Activated CD4-positive, CD25-positive, alpha-beta regulatory T cell treated with anti-CD3 and anti-CD28 coated beads, Interleukin-2, amount 50 U/mL, for 16 hours (primary cell): ENCODE results near the gene CTAG1B.
"Not testable (repeated sequence)": the region's sequence is repeated elsewhere in the genome, so short reads cannot be mapped to it uniquely, and the experiment has no call there.

Experiments used
- DNase-seq: peaks from one replicate; pipeline ENCODE4 v3.0.0-alpha.2; 2020; ENCODE audit warnings: low read depth, low spot score

Gene CTAG1B

GRCh38 chrX:154628960-154629359 lies 9.9 kb upstream of the CTAG1B start:
- DNase-seq: not testable (repeated sequence)

DNA sequence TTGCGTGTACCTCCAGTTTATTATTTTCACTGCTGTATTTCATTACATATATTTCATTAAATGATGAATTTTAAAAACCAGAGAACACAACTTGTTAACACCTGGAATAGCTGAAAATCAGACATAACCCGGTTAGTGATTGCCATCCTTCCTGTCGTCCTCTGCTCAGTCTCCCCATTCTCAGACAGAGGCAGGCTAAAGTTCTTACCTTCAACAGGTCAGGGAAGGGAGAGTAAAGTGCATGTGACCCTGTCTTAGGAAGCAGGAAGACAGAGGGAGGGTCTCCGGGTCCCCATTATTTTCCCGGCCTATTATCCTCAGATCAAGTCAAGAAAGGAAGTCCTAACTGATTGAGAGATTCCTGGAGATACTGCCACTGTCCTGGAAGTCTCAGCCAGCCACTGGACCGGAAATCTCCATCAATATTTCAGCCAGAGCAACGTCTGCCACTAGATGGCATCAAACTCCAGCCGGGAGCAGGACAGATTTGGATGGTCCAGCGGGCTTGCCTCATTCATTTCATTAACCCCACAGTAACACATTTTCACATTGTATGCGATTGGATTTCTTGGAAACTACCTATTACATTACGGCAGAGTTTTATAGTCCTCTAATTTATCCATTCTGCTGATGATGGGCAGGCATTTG lies 1.8 kb upstream of the CTAG1B start:
- DNase-seq: not testable (repeated sequence)

- DNase-seq: not testable (repeated sequence)
These were observed 5.5 kb downstream of the CTAG1B start for GRCh38 chrX:154613586-154613985.

DNA sequence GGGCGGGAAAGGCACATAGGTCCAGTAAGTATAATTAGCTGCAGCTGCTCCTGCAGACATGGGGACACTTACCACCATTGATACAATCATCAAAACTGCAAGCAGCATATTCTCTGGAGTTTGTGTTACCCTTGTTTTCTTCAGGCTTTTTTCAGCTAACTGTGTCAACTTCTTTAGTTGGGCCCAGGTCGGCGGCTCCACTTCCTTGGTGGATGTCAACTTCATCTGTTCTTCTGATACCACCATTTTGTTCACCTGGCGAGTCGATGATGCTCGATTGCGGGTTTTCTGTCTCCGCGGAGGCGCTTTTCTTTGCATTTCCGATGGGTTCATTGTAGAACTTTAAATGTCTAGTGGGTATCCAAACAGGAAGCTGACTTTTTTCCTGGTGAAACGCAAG lies 7.9 kb downstream of the CTAG1B start:
- DNase-seq: not testable (repeated sequence)

DNA sequence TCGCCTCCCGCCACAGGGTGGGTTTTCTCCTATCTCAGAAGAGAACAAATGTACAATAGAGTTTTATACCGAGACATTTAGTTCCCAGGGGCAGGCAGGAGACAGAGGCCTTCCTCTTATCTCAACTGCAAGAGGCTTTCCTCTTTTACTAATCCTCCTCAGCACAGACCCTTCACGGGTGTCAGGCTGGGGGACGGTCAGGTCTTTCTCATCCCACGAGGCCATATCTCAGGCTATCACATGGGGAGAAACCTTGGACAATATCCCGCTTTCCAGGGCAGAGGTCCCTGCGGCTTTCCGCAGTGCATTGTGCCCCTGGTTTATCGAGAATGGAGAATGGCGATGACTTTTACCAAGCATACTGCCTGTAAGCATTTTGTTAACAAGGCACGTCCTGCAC lies 10.3 kb downstream of the CTAG1B start:
- DNase-seq: not testable (repeated sequence)

DNA sequence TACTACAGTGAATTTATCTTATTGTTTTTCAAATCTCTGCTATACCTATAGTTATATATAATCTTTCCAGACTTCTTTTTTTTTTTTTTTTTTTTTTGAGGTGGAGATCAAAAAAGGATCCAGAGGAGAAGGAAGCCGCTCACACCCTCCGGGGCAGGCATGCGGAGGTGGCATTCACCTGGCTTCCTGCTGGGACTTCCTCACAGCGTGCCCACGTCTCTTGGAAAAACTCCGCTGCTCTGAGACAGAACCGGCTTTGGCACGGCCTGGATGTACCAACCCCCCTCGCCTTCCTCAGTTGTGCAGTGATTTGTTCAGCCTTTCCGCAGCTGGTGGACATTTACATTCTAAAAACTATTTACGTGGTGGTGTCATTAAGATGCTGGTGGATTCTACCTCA lies 11.1 kb downstream of the CTAG1B start:
- not testable (repeated sequence) for DNase-seq

DNA sequence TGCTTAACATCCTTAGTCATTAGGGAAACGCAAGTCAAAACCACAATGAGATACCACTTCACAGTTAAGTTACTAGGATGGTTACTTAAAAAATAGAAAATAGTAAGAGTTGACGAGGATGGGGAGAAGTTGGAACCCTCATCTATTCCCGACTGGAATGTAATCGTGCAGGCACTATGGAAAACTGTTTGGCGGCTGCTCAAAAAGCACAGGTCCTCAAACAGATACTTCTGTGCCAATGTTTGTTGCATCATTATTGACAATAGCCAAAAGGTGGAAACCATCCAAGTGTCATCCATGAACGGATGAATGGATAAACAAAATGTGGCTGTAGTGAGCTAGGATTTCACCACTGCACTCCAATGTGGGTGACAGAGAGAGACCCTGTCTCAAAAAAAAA lies 11.7 kb downstream of the CTAG1B start:
- no peak for DNase-seq

- DNase-seq: no peak
These were observed 13.5 kb downstream of the CTAG1B start for GRCh38 chrX:154605566-154605965.

DNA sequence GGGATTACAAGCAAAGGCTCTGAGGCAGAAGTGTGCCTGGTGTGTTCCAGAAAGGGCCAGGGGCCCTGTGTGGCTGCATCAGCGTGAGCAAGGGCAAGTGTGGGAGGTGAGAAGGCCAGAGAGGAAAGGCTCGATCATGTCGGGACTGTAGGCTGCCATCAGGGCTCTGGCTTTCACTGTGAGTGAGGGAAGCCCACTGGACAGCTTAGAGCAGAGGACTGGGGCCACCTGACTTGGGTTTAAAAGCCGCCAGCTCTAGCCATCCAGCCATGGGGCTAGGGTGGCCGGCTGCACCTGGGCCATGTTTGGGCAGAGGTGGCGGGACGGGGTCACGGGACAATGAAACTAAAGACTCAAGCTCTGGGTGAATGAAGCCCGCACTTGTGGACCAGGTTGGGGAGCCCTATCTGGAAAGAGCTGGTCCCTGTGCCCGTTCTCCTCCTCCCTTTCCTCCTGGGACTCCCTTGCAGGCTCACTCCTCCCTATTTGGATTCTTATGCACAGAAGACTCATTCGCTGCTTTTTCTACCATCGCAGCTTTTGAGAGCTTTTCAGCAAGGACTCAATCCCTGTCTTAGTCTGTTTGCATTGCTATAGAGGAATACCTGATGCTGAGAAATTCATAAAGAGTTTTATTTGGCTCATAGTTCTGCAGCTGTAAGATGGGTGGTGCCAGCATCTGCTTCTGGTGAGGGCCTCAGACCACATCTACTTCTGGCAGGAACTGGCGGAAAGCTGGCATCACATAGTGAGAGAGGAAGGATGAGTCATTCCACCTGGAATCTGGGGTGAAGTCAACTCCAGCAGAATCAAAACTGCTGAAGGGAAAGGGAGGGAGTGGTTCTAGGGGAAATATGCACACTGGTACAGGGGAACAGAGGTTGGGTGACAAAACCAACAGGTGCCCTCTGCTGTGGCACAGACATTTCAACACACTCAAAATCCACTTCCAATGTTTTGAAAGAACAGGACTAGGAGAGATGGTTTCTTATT lies 15.3 kb downstream of the CTAG1B start:
- DNase-seq: no peak

GRCh38 chrX:154602766-154603437 lies 16.2 kb downstream of the CTAG1B start:
- DNase-seq: no peak

DNA sequence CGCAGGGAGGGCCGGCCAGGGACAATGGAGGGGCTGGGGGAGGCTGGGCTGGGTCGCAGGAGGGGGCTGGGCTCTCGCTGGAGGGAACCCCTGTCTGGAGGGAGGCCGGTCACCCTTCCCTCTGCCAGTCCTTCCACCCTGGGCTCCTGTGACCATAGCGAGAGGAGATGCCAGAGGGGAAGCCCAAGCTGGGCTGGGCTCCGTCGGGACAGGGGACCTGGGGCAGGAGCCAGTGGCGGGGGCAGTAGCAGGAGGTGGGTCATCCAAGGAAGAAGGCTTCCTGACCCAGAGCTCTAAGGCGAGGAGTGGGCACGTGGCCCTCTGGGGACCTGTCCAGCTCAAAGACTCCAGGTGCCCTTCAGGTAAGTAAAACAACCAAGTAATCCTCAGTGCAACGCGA lies 16.9 kb downstream of the CTAG1B start:
- no peak for DNase-seq

DNA sequence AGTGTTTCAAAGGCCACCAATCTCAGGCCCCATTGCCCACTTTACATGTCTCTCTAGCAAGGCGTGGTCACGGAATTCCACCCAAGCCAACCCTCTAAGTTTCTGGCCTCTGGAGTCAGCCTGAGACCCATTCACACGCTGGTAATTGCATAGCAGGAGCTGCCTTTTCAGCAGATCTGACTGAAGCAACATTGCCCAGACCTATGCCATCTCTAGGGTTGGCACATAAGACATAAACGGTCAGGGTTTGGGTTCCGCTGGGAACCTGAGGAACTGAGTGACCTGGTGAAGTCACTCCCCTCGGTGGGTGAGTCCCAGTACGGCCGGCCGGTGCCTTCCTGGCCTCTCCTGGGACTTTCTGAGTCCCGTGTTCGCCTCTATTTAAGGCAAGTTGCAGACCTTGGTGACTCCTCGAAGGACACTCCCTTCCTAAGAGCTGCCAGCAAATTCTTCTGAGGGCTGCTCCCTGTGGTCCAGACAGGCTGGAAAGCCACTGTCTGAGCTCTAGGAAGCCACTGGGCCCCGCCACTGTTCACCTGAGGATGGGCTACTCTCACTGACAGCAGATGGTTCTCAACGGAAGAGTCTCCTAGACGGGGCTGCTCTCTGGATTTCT lies 18.2 kb downstream of the CTAG1B start:
- DNase-seq: no peak

GRCh38 chrX:154599531-154599930 lies 19.6 kb downstream of the CTAG1B start:
- no peak for DNase-seq

DNA sequence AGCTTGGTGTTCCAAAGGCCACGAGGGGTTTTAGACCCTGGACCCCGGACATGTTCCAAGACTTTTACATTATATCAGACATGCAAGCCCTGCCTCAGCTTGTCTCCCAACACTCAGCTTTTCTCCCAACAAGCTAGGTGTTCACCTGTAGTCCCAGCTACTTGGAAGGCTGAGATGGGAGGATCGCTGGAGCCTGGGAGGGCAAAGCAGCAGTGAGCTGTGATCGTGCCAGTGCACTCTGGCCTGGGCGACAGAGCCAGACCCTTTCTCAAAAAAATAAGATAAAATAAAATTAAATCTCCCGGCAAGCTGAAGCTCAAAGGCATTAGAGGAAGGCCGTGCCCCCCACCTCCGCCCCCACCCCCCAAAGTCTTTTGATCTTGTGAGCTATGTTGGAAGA lies 20.4 kb downstream of the CTAG1B start:
- no peak for DNase-seq

DNA sequence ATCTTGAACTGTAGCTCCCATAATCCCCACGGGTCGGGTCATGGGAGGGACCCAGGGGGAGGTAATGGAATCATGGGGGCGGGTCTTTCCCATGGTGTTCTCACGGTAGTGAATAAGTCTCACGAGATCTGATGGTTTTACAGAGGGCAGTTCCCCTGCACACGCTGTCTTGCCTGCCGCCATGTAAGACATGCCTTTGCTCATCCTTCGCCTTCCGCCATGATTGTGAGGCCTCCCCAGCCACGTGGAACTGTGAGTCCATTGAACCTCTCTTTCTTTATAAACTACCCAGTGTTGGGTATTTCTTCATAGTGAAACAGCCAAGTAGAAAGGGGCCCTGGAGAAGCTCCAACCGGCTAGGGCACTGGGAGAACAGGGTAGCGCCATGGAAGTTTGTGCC lies 21.9 kb downstream of the CTAG1B start:
- DNase-seq: no peak

- no peak for DNase-seq
These were observed 22.7 kb downstream of the CTAG1B start for GRCh38 chrX:154596290-154596929.

DNA sequence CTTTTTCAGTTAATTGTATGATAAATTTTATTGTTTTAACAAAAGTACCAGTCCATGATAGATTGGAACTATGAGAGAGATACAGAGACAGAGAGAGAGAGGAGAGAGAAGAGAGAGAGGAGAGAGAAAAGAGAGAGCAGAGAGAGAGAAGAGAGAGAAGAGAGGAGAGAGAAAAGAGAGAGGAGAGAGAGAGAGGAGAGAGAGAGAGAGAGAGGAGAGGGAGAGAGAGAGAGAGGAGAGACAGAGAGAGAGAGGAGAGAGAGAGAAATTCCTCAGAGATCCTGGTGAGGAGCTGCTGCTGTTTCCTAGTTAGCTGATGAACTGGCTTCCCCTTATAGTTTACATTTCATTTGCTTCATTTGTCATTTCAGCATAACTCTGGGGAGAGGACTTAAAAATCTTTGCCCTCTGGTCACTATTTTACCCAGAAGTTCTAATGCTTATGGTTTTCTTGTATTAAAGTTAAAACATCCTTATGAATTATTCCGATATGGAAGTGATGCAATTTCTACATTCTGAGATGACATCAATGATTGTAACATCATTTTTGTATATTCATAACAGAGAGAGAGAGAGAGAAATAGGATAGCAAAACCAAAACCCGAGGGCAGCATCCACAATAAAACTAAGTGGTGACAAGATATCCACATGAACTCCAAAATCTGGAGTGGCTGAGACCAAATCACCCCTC lies 23.4 kb downstream of the CTAG1B start:
- DNase-seq: no peak

GRCh38 chrX:154594491-154594890 lies 24.6 kb downstream of the CTAG1B start:
- no peak for DNase-seq

- DNase-seq: no peak
These were observed 25.9 kb downstream of the CTAG1B start for GRCh38 chrX:154593201-154593600.

GRCh38 chrX:154592505-154592904 lies 26.6 kb downstream of the CTAG1B start:
- DNase-seq: no peak

GRCh38 chrX:154590415-154590814 lies 28.7 kb downstream of the CTAG1B start:
- not testable (repeated sequence) for DNase-seq
